OCI-LY3 (cell line): ENCODE data around the gene VCAN.

ENCODE experiments used
- H2AFZ ChIP-seq: fragments of 200-600, 300-600 bp; shearing (Covaris generic); 2 replicates; pipeline ENCODE4 v1.6.0; 2014; ENCODE audit warnings: antibody characterized with exemption, low read depth, low read length
- H3K27ac ChIP-seq: fragments of 200-600, 300-600 bp; sonication (generic); 2 replicates; pipeline ENCODE4 v1.5.1; 2014; ENCODE audit warnings: mild to moderate bottlenecking, low read length, moderate library complexity, mixed read lengths
- H3K27me3 ChIP-seq: fragments of 200-600, 300-600 bp; sonication (generic); 2 replicates; pipeline ENCODE4 v1.6.1; 2014; ENCODE audit warnings: low read depth, low read length, mixed read lengths
- H3K36me3 ChIP-seq: fragments of 200-600, 300-600 bp; sonication (generic); replicated peaks from 2 replicates; pipeline ENCODE3; 2014; ENCODE audit warnings: low read depth, low read length, mixed read lengths
- H3K4me1 ChIP-seq: fragments of 300-600, 200-600 bp; sonication (generic); 2 replicates; pipeline ENCODE4 v1.6.1; 2014; ENCODE audit warnings: low read length, mixed read lengths
- H3K4me2 ChIP-seq: fragments of 200-600, 300-600 bp; sonication (generic); 2 replicates; pipeline ENCODE4 v1.6.1; 2014; ENCODE audit warnings: low read length, mixed read lengths
- H3K4me3 ChIP-seq: fragments of 300-600, 200-600 bp; sonication (generic); 2 replicates; pipeline ENCODE4 v1.5.1; 2014; ENCODE audit warnings: antibody characterized with exemption, mild to moderate bottlenecking, low read length, moderate library complexity
- H3K79me2 ChIP-seq: fragments of 300-600, 200-600 bp; shearing (Covaris generic); 2 replicates; pipeline ENCODE4 v1.6.1; 2014; ENCODE audit warnings: mild to moderate bottlenecking, low read length, mixed read lengths
- H3K9ac ChIP-seq: fragments of 300-600, 200-600 bp; shearing (Covaris generic); 2 replicates; pipeline ENCODE4 v1.6.0; 2014; ENCODE audit warnings: mild to moderate bottlenecking, low read length, moderate library complexity
- H3K9me3 ChIP-seq: fragments of 200-600, 300-600 bp; shearing (Covaris generic); 2 replicates; pipeline ENCODE4 v1.6.1; 2014; ENCODE audit warnings: low read length, mixed read lengths; ENCODE audit not compliant: insufficient read depth
- H4K20me1 ChIP-seq: fragments of 200-600, 300-600 bp; sonication (generic); 2 replicates; pipeline ENCODE4 v1.6.1; 2016; ENCODE audit warnings: low read length, mixed read lengths; ENCODE audit not compliant: insufficient read depth
- EZH2phosphoT487 ChIP-seq: fragments of 200-600 bp; shearing (Covaris generic); IDR thresholded peaks from 2 replicates; pipeline ENCODE4 v1.6.1; 2018; ENCODE audit warnings: antibody characterized with exemption, mixed run types, low read depth
- TF ChIP-seq, protein P1 (sequence below): fragments of 200-600, 300-600 bp; sonication (generic); IDR thresholded peaks from 2 replicates; pipeline ENCODE4 v1.5.1; 2014; ENCODE audit warnings: antibody characterized with exemption, low read length, low read depth

VCAN gene

DNA sequence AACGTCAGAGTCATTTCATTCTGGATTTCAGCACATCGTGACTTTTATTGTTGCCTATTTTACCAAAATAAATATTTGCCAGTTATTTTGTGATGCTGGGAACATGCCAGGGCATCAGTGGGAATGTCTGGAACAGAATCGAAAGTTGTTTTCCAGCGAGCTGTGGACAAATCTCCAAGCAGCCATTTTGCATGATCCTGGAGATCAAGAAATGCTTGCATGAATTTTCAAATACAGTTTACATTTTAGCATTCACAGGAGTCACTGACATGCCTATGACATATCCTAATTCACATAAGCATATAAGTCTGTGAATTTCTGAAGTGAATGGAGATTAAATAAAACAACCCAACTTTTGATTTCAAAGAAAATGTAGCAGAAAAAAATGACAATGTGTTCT lies 119.4 kb downstream of the VCAN start:
- Histone ChIP-seq H4K20me1 (no peaks in the 10 kb centered on the region), H3K4me3 (no peak overlapping the region), H3K4me1 (no peaks in the 10 kb centered on the region), H3K27me3 (no peaks in the 10 kb centered on the region), H2AFZ (no peak overlapping the region), H3K79me2 (no peaks in the 10 kb centered on the region), H3K4me2 (no peak overlapping the region), H3K9me3 (no peaks in the 10 kb centered on the region), H3K27ac (no peak overlapping the region), H3K9ac (no peak overlapping the region), H3K36me3 (no peaks in the 10 kb centered on the region)
- TF ChIP-seq EZH2phosphoT487: no peak
- TF ChIP-seq, protein P1, sequence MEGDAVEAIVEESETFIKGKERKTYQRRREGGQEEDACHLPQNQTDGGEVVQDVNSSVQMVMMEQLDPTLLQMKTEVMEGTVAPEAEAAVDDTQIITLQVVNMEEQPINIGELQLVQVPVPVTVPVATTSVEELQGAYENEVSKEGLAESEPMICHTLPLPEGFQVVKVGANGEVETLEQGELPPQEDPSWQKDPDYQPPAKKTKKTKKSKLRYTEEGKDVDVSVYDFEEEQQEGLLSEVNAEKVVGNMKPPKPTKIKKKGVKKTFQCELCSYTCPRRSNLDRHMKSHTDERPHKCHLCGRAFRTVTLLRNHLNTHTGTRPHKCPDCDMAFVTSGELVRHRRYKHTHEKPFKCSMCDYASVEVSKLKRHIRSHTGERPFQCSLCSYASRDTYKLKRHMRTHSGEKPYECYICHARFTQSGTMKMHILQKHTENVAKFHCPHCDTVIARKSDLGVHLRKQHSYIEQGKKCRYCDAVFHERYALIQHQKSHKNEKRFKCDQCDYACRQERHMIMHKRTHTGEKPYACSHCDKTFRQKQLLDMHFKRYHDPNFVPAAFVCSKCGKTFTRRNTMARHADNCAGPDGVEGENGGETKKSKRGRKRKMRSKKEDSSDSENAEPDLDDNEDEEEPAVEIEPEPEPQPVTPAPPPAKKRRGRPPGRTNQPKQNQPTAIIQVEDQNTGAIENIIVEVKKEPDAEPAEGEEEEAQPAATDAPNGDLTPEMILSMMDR: no peak

DNA sequence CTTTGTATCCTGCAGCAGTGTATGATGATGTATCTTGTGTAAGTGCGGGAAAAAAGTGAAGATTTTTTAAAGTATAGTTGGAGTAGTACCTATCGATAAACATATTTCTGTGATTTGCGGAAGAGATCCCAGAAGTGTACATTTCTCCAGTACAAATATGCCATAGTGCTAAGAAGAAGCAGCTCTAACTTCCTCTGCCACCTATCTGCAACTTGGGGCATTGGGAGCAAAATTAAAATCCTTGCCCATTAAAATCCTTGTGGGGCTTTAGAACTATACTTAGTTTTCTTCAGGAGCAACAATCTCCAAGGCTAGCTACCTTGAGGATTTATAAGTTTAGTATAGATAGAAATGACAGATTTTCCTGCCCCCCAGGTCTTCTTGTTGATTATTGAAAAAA lies 123.7 kb downstream of the VCAN start:
- Histone ChIP-seq H3K27me3 (no peaks in the 10 kb centered on the region), H3K4me2 (no peak overlapping the region), H4K20me1 (no peaks in the 10 kb centered on the region), H3K9ac (no peak overlapping the region), H3K9me3 (no peaks in the 10 kb centered on the region), H3K79me2 (no peaks in the 10 kb centered on the region), H3K4me1 (no peaks in the 10 kb centered on the region), H3K4me3 (no peak overlapping the region), H3K27ac (no peak overlapping the region), H2AFZ (no peak overlapping the region), H3K36me3 (no peaks in the 10 kb centered on the region)
- TF ChIP-seq, protein P1: no peak

DNA sequence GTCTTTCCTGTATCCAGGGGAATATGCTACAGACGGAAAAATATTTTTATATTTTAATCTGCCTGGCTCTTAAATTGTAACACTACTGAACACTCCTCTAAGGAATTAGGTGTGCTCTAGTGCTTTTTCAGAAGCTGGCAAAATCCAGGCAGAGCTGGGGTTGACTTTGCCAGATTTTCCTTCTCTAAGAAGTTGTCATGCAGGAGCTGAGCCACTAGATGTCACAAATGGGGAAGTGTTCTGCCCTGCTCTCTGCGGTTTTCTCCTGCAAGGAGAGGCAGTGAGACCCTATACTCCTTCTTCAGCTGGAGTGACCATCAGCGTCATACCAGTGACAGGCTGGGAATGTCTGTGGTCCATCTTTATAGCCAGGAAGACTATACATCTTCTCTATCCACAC lies 136.6 kb downstream of the VCAN start:
- no peaks in the 10 kb centered on the region for H3K9me3 ChIP-seq
- no peaks in the 10 kb centered on the region for H3K36me3 ChIP-seq
- H4K20me1 ChIP-seq: no peaks in the 10 kb centered on the region
- no peak overlapping the region for H3K4me2 ChIP-seq
- no peaks in the 10 kb centered on the region for H3K27me3 ChIP-seq
- H3K4me1 ChIP-seq: no peaks in the 10 kb centered on the region
- no peaks in the 10 kb centered on the region for H3K79me2 ChIP-seq
- no peak overlapping the region for H3K9ac ChIP-seq
- TF ChIP-seq EZH2phosphoT487: no peak
- TF ChIP-seq, protein P1: peak; percentile 51
- no peak overlapping the region for H3K27ac ChIP-seq
- H2AFZ ChIP-seq: no peak overlapping the region
- no peak overlapping the region for H3K4me3 ChIP-seq

DNA sequence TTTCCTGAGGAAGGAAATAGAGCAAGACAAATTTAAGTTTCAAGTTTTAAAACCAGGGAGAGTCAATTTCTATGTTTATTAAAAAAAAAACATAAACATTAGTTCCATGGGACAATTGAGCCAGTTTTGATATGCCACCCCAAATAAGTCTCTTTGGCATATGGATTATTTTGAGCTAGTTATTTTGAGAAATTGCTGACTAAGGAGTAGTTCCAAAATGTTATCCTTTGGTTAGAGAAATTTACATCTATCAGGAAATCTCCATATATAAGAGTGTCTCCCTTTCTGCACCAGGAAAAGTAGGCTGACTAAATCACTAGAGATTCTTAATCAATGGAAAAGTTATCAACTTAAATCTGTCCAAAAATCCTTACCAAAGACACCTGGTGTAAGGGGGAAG lies 143.3 kb downstream of the VCAN start:
- H3K4me3 ChIP-seq: no peak overlapping the region
- H4K20me1 ChIP-seq: no peaks in the 10 kb centered on the region
- no peak overlapping the region for H3K9ac ChIP-seq
- H3K27me3 ChIP-seq: no peaks in the 10 kb centered on the region
- no peaks in the 10 kb centered on the region for H3K4me1 ChIP-seq
- H2AFZ ChIP-seq: no peak overlapping the region
- H3K36me3 ChIP-seq: no peaks in the 10 kb centered on the region
- no peaks in the 10 kb centered on the region for H3K79me2 ChIP-seq
- H3K27ac ChIP-seq: no peak overlapping the region
- TF ChIP-seq EZH2phosphoT487: no peak
- TF ChIP-seq, protein P1: no peak
- no peak overlapping the region for H3K4me2 ChIP-seq
- no peaks in the 10 kb centered on the region for H3K9me3 ChIP-seq
